ENCODE data around the gene AGL.
A peak's percentile ranks its signal among the peaks of the same experiment; 100 is the strongest.
"Not testable (repeated sequence)": the region's sequence is repeated elsewhere in the genome, so short reads cannot be mapped to it uniquely, and the experiment has no call there.

Gene AGL

DNA sequence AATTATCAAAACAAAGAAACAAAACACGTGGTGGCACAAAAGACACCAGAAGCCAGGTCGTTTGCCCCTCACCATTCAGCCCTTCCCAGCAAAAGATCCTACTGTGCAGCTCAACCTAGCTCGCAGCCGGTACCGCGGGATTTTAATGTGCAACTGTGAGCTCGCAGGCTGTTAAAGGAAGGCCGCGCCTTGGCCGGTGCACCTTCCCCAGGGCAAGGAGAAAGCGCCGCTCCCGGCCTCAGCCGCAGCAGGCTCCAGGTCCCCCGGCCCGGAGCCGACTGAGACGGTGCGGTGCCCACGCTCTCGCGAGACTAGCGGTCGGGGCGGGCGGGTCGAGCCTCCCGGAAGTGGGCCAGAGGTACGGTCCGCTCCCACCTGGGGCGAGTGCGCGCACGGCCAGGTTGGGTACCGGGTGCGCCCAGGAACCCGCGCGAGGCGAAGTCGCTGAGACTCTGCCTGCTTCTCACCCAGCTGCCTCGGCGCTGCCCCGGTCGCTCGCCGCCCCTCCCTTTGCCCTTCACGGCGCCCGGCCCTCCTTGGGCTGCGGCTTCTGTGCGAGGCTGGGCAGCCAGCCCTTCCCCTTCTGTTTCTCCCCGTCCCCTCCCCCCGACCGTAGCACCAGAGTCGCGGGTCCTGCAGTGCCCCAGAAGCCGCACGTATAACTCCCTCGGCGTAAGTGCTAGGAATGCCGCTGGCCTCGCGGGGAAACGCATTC is at the start of gene AGL:
TSS of gene AGL (plus strand) at position 618 of the 715 bp plus-strand sequence. CDS start 682 bp downstream, outside the sequence.
- peak; percentile 73 for DNase-seq

GRCh38 chr1:99801584-99801983 is 48.6 kb upstream of the AGL start:
- DNase-seq, result no peak

- peak; percentile 30 for DNase-seq
These were observed 43.3 kb upstream of the AGL start for GRCh38 chr1:99806882-99807281.

DNA sequence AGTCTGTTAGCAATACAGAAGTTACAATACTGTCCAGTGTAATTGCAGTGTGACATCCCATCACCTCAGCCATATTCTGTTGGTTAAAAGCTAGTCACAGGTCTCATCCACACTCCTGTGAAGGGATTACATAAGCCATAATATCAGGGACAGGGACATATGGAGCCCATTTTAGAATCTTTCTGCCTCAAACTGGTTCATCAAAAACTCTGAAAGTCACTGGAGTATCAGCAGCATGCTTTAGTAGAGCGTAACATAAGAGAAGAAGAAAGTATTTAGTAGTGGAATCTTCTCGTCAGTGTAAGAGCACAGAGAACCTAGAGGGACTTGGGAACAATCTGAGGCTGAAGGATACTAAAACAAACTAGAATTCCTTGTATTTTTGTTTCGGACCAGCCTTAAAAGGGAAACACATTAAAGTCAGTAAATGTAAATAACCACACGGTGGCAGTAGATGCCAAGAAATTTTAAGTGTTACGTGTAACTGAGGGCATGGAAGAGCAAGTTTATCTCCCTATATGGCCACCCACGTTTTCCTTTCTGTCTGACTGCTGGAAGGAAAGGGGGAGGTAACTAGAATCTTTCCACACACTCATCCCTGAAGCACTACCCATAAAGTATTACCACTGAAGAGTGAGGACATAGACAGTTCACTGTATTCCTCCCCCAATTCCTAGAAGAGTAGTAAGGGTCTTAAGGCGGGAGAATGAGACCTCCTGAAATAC is 41.6 kb upstream of the AGL start:
- peak; percentile 94 for DNase-seq

GRCh38 chr1:99811075-99811474 is 39.1 kb upstream of the AGL start:
- DNase-seq, result peak; percentile 42

GRCh38 chr1:99811747-99812146 is 38.4 kb upstream of the AGL start:
- DNase-seq, result no peak

DNA sequence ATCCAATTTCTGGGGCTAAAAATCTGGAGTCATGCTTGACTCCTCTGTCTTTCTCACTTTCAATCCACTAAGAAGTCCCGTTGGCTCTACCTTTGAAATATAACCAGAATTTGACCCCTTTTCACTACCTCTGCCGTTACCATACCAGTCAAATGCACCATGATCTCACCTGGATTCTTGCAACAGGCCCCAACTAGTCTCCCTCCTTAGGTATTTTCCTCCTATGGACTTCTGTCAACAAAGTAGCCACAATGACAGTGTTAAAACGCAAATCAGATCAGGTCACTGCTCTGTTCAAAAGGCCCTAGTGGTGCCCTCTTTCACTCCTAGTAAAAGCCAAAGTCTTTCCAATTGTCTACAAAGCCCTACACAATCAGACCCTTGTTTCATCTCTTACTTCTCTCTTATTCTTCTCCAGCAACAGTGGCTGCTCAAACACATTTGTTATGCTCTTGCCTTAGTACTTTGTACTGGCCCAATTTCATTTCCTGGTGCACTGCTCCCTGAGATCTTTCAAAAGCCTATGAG is 35.7 kb upstream of the AGL start:
- no peak for DNase-seq

DNA sequence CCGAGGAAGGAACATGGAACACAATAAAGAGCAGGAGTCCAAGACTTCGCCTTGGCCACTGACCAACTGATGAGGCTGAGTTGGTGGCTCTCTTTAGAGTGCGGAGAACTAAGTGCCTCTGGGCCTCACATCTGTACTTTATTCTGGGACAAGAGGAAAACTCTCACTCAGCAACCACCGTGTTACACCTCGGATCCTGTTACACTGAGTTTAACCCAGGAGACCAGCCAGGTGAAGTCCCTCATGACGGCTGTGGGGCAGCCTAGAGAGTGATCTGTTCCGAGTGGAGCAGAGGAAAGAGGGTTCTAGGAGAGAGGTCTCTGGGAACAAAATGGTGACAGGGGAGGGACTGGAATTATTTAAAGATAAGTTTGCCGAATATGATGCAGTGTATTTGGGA is 33.5 kb upstream of the AGL start:
- DNase-seq, result no peak

GRCh38 chr1:99818063-99818699 is 32.0 kb upstream of the AGL start:
- DNase-seq, result no peak

- DNase-seq, result no peak
These were observed 29.6 kb upstream of the AGL start for GRCh38 chr1:99820546-99820945.

- no peak for DNase-seq
These were observed 25.1 kb upstream of the AGL start for GRCh38 chr1:99825098-99825497.

DNA sequence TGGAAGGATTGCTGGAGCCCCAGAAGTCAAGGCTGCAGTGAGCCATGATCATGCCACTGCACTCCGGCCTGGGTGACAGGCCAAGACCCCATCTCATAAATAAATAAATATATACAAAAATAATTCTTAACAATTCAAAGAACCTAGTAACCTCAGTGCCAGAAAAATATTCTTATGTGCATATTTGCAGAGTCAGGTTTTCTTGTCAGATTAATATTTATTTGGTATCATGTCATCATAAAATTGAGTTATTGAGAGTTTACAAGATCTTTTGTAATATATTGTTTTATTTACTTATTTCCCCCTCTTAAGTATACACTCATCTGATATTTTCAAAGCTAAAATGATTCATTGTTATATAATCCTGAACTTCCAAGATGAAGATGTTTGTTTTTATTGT is 24.5 kb upstream of the AGL start:
- DNase-seq, result no peak

GRCh38 chr1:99827970-99828369 is 22.2 kb upstream of the AGL start:
- DNase-seq, result no peak

DNA sequence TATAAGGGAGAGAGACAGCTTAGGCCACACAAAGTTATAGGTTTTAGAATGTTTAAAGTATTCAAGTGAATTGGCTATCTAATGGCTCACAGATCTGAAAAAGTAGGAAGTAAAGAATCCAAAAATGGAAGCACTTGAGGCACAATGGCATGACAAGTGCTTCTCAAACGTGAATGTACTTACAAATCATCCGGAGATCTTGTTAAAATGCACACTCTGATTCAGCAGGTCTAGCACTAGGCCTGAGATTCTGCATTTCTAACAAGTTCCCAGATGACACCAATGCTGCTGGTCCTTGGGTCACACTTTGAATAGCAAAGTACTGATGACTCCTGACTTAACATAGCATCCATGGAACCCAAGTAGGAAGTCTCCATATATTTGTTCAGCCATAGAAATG is 20.9 kb upstream of the AGL start:
- no peak for DNase-seq

GRCh38 chr1:99833911-99834310 is 16.2 kb upstream of the AGL start:
- DNase-seq, result not testable (repeated sequence)

DNA sequence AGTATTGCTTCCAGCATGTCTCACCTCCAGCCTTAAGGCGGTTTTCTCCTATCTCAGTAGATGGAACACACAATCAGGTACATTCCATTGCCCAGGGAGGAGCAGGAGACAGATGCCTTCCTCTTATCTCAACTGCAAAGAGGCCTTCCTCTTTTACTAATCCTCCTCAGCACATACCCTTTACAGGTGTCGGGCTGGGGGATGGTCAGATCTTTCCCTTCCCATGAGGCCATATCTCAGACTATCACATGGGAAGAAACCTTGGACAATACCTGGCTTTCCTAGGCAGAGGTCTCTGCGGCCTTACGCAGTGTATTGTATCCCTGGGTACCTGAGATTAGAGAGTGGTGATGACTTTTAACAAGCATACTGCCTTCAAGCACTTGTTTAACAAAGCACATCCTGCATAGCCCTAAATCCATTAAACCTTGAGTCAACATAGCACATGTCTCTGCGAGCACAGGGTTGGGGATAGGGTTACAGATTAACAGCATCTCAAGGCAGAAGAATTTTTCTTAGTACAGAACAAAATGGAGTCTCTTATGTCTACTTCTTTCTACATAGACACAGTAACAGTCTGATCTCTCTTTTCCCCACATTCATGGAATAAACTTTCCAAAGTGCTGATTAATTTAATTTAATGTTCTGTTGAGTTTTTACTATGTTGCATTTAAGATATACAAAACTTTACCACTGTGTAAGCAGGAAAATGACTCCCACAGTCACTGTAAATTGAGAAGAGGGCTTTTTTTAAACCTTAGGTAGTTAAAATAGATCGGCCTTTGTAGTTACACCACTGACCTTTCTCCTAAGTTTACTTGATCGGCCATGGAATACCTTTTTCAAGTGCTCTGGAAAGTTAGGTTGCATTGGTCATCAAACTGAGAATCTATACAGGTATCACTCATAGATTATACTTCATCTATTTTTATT is 13.7 kb upstream of the AGL start:
- not testable (repeated sequence) for DNase-seq

GRCh38 chr1:99840353-99840752 is 9.8 kb upstream of the AGL start:
- DNase-seq, result not testable (repeated sequence)

- no peak for DNase-seq
These were observed 6.4 kb upstream of the AGL start for GRCh38 chr1:99843760-99844159.

DNA sequence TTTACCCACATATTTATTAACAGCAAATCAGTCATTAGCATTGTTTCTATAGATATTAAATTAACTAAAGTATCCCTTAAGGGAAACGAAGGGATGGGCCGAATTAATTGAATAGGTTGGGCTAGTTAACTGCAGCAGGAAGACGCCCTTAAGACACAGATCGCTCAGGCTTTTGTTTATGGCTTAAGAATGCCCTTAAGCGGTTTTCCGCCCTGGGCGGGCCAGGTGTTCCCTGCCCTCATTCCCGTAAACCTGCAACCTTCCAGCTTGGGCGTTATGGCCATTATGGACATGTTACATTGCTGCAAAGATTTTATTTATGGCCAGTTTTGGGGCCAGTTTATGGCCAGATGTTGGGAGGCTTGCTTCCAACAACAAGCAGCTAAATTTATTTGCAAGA is 5.0 kb upstream of the AGL start:
- DNase-seq, result not testable (repeated sequence)

GRCh38 chr1:99849413-99849743 is 783 bp upstream of the AGL start:
- peak; percentile 42 for DNase-seq

- peak; percentile 10 for DNase-seq
These were observed 514 bp downstream of the AGL start for GRCh38 chr1:99850459-99851291.

All from hematopoietic multipotent progenitor cell treated with erythropoietin and hydrocortisone succinate and interleukin-3 and kit ligand, for 8 days (in vitro differentiated cells).